Measurements from ENCODE around the gene CMC1.
A peak's percentile ranks its signal among the peaks of the same experiment; 100 is the strongest.
"Not testable (repeated sequence)": the region's sequence is repeated elsewhere in the genome, so short reads cannot be mapped to it uniquely, and the experiment has no call there.

The CMC1 gene

GRCh38 chr3:28241221-28242160 lies at the start of gene CMC1:
Gene CMC1 (plus strand): TSS chr3:28241619. CDS start chr3:28241794, 175 bp downstream.
- DNase-seq (ENCODE audit: low read depth), result peak; percentile 97
- TF ChIP-seq CTCF (IDR thresholded peaks at IDR 0.05; ENCODE audit: low read length, missing control alignments), result no peak
- H3K4me3 ChIP-seq (replicated peaks; ENCODE audit: low read depth, low read length), result peak within 1 kb of the TSS; percentile 91

- H3K4me3 ChIP-seq (replicated peaks; ENCODE audit: low read depth, low read length), result no peak overlapping the region
- no peak for TF ChIP-seq CTCF (IDR thresholded peaks at IDR 0.05; ENCODE audit: low read length, missing control alignments)
- no peak for DNase-seq (ENCODE audit: low read depth)
These were observed 43.3 kb upstream of the CMC1 start for GRCh38 chr3:28198161-28198560.

- no peak overlapping the region for H3K4me3 ChIP-seq (replicated peaks; ENCODE audit: low read depth, low read length)
- DNase-seq (ENCODE audit: low read depth), result no peak
- no peak for TF ChIP-seq CTCF (IDR thresholded peaks at IDR 0.05; ENCODE audit: low read length, missing control alignments)
These were observed 42.4 kb upstream of the CMC1 start for GRCh38 chr3:28198974-28199373.

- not testable (repeated sequence) for DNase-seq (ENCODE audit: low read depth); H3K4me3 ChIP-seq (replicated peaks; ENCODE audit: low read depth, low read length)
These were observed 41.8 kb upstream of the CMC1 start for GRCh38 chr3:28199643-28200042.

GRCh38 chr3:28200366-28200848 lies 41.0 kb upstream of the CMC1 start:
- H3K4me3 ChIP-seq (replicated peaks; ENCODE audit: low read depth, low read length); DNase-seq (ENCODE audit: low read depth): not testable (repeated sequence)

- DNase-seq (ENCODE audit: low read depth), result peak; percentile 3
- no peak for TF ChIP-seq CTCF (IDR thresholded peaks at IDR 0.05; ENCODE audit: low read length, missing control alignments)
- no peak overlapping the region for H3K4me3 ChIP-seq (replicated peaks; ENCODE audit: low read depth, low read length)
These were observed 34.9 kb upstream of the CMC1 start for GRCh38 chr3:28206479-28206878.

GRCh38 chr3:28207000-28207733 lies 34.3 kb upstream of the CMC1 start:
- TF ChIP-seq CTCF (IDR thresholded peaks at IDR 0.05; ENCODE audit: low read length, missing control alignments), result no peak
- DNase-seq (ENCODE audit: low read depth), result no peak
- no peak overlapping the region for H3K4me3 ChIP-seq (replicated peaks; ENCODE audit: low read depth, low read length)
